PC-3 (cell line): ENCODE data around the gene ABCC9.

ENCODE experiments used
- CTCF ChIP-seq: fragments of 300-600 bp; sonication (generic); conservative IDR thresholded peaks from 2 replicates; pipeline ENCODE4 v1.5.1; 2017; ENCODE audit warnings: antibody characterized with exemption, low read depth, mild to moderate bottlenecking, low read length
- EZH2 ChIP-seq: fragments of 300-600 bp; sonication (generic); IDR thresholded peaks from one replicate; pipeline ENCODE4 v1.6.1; 2017; ENCODE audit warnings: antibody characterized with exemption, mild to moderate bottlenecking, low read length; ENCODE audit not compliant: unreplicated experiment

GRCh38 chr12:21860534-21860933 lies 80.7 kb downstream of the ABCC9 start:
- TF ChIP-seq CTCF (no peak), EZH2 (no peak)
